Measurements from ENCODE around the gene THBS3. TPM values are rescaled to one million over a fixed set of nuclear protein-coding genes. Genes with fewer than 3 reads are reported as not detected.

Gene THBS3
- total RNA-seq, 1 donor from 2014 or later = 15.3 TPM

GRCh38 chr1:155205035-155205434, 2.7 kb downstream of the THBS3 start:
- POLR2A ChIA-PET = interaction anchor here (1.1 kb wide), 1 partner anchor 12 kb away, joined by 3 read pairs; no protein-coding TSS in a partner anchor
- CTCF ChIA-PET = interaction anchor here (7.6 kb wide), 1 partner anchor 20 kb away, joined by 110 read pairs; no protein-coding TSS in a partner anchor

GRCh38 chr1:155202731-155203515, 4.8 kb downstream of the THBS3 start:
- Mint-ChIP-seq H3K9me3 (no peaks in the 10 kb centered on the region), H3K27ac (no peak overlapping the region), H3K27me3 (no peaks in the 10 kb centered on the region), H3K4me1 (peaks cover 11% of the 10 kb centered on the region), H3K4me3 (no peak overlapping the region), H3K36me3 (ENCODE audit: low read depth) (no peaks in the 10 kb centered on the region)
- ATAC-seq (ENCODE audit: low read depth) (no peak), DNase-seq (no peak)
- intact Hi-C loops (cut with micrococcal nuclease) = no loop called here
- TF ChIP-seq, protein P1, sequence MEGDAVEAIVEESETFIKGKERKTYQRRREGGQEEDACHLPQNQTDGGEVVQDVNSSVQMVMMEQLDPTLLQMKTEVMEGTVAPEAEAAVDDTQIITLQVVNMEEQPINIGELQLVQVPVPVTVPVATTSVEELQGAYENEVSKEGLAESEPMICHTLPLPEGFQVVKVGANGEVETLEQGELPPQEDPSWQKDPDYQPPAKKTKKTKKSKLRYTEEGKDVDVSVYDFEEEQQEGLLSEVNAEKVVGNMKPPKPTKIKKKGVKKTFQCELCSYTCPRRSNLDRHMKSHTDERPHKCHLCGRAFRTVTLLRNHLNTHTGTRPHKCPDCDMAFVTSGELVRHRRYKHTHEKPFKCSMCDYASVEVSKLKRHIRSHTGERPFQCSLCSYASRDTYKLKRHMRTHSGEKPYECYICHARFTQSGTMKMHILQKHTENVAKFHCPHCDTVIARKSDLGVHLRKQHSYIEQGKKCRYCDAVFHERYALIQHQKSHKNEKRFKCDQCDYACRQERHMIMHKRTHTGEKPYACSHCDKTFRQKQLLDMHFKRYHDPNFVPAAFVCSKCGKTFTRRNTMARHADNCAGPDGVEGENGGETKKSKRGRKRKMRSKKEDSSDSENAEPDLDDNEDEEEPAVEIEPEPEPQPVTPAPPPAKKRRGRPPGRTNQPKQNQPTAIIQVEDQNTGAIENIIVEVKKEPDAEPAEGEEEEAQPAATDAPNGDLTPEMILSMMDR (IDR thresholded peaks at IDR 0.05) = no peak
- CTCF ChIA-PET = interaction anchor here (1.1 to 7.6 kb wide), 4 partner anchors 9 to 48 kb away, joined by 4 to 110 read pairs (median 6); no protein-coding TSS in a partner anchor
- POLR2A ChIA-PET = interaction anchor here (1.0 to 2.7 kb wide), 2 partner anchors 9 to 22 kb away, joined by 3 to 11 read pairs; no protein-coding TSS in a partner anchor

More at GRCh38 chr1:155205035-155205434, 2.7 kb downstream of the THBS3 start:
- intact Hi-C loops (cut with micrococcal nuclease) = loop anchor here (5.0 kb wide), 1 partner anchor 57 kb away; the partner anchor contains the start of gene SCAMP3
- Mint-ChIP-seq H3K4me1 (peaks cover 20% of the 10 kb centered on the region), H3K9me3 (no peaks in the 10 kb centered on the region), H3K27ac (no peak overlapping the region), H3K36me3 (ENCODE audit: low read depth) (peaks cover 2% of the 10 kb centered on the region), H3K4me3 (no peak overlapping the region), H3K27me3 (no peaks in the 10 kb centered on the region)
- no peak for ATAC-seq (ENCODE audit: low read depth)
- DNase-seq = no peak
- TF ChIP-seq, protein P1 (IDR thresholded peaks at IDR 0.05) = no peak

DNA sequence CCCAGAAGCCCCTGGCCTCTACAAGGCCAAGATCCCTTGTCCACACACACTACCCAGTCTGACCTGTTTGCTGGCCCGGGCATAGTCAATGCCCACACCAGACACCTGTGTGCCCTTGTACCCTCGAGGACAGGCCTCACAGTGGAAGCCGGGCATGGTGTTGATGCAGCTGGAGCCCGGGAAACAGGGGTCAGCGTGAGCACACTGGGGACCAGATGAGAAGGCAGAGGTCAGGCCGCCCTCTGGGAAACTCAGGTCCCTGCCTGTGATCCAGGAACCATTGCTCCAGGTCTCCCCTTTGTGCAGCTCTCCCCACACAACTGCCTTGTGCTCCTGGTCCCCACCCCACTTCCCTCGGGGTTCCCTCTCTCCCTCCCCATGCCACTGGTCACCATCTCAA, 5.5 kb downstream of the THBS3 start:
- DNase-seq = no peak
- TF ChIP-seq, protein P1 (IDR thresholded peaks at IDR 0.05) = no peak
- no peak overlapping the region for H3K4me3 Mint-ChIP-seq
- no peaks in the 10 kb centered on the region for H3K27me3 Mint-ChIP-seq
- ATAC-seq (ENCODE audit: low read depth) = no peak
- intact Hi-C loops (cut with micrococcal nuclease) = no loop called here
- peaks cover 6% of the 10 kb centered on the region for H3K4me1 Mint-ChIP-seq
- POLR2A ChIA-PET = interaction anchor here (2.7 kb wide), 1 partner anchor 8 kb away, joined by 11 read pairs; no protein-coding TSS in a partner anchor
- no peaks in the 10 kb centered on the region for H3K9me3 Mint-ChIP-seq
- no peak overlapping the region for H3K27ac Mint-ChIP-seq
- H3K36me3 Mint-ChIP-seq (ENCODE audit: low read depth) = no peaks in the 10 kb centered on the region
- CTCF ChIA-PET = no interaction called here

DNA sequence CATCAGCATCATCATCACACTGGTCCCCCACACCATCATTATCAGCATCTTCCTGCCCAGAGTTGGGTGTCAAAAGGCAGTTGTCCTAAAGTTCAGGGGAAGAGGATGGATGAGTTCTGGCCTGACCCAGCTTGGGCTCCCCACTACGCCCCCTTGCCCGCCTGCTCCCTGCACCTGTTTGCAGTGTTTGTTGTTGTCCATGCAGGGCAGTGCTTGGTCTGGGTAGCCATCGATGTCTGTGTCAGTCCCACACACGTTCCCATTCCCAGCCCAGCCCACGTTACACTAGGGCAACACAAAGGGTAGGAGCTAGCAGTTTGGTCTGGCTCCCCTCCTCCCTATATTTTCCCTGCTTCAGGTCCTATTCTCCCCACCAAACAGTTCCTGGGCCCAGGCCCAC, 6.8 kb downstream of the THBS3 start:
- no peaks in the 10 kb centered on the region for H3K27me3 Mint-ChIP-seq
- TF ChIP-seq, protein P1 (IDR thresholded peaks at IDR 0.05) = no peak
- no peaks in the 10 kb centered on the region for H3K9me3 Mint-ChIP-seq
- no peak for ATAC-seq (ENCODE audit: low read depth)
- ChIA-PET POLR2A (no interaction called here), CTCF (interaction anchor here (0.8 kb wide), 1 partner anchor 16 kb away, joined by 3 read pairs; no protein-coding TSS in a partner anchor)
- H3K27ac Mint-ChIP-seq = no peak overlapping the region
- H3K4me1 Mint-ChIP-seq = no peaks in the 10 kb centered on the region
- intact Hi-C loops (cut with micrococcal nuclease) = no loop called here
- H3K36me3 Mint-ChIP-seq (ENCODE audit: low read depth) = no peaks in the 10 kb centered on the region
- no peak overlapping the region for H3K4me3 Mint-ChIP-seq
- no peak for DNase-seq

- Mint-ChIP-seq H3K27ac (no peak overlapping the region), H3K4me1 (peaks cover 3% of the 10 kb centered on the region), H3K27me3 (no peaks in the 10 kb centered on the region), H3K36me3 (ENCODE audit: low read depth) (no peaks in the 10 kb centered on the region), H3K4me3 (no peak overlapping the region), H3K9me3 (no peaks in the 10 kb centered on the region)
- TF ChIP-seq, protein P1 (IDR thresholded peaks at IDR 0.05) = no peak
- ChIA-PET CTCF (no interaction called here), POLR2A (no interaction called here)
- DNase-seq = no peak
- no peak for ATAC-seq (ENCODE audit: low read depth)
- intact Hi-C loops (cut with micrococcal nuclease) = no loop called here
Observed at GRCh38 chr1:155199792-155200191, 7.9 kb downstream of the THBS3 start.
